Globus pallidus (tissue), 1 donor: ENCODE data around the gene DCAF16.
"Not testable (repeated sequence)": the region's sequence is repeated elsewhere in the genome, so short reads cannot be mapped to it uniquely, and the experiment has no call there.

Experiments
- DNase-seq: peaks from one replicate; pipeline ENCODE4 v3.0.0-alpha.2; 2015; ENCODE audit warnings: low spot score

Gene DCAF16

DNA sequence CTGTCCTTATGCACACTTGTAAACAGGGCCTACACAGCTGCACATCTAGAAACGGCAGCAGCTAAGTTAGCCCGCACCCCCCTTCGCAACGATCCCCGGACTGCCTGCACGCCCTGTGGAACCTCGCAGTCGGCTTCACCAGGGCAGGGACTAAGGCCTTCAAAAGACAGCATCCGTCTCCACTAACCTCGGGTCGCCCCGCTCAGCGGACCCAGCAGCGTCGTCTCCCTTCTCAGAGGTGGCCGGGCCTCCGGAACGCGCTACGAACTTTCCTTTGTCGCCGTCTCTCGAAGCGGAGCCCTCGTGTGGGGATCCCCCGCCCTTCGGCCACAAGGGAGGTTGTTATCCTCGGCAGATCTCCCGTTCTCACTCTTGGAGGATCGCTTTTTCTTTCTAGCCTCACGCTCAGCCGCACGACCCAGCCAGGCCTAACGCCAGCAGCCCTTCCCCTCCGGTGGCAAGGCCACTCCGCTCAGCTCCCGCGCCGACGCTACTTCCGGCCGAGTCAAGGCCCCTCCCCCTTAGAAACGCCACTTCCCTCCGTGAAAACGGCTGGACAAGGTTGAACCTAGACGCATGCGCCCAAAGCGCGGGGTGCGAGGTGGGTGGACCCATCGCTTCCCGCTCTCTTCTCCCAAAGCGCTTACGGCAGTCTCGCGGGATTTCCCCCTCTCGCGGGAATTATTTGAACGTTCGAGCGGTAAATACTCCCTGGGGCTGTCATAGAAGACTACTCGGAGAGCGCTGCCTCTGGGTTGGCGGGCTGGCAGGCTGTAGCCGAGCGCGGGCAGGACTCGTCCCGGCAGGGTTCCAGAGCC is at the start of gene DCAF16, which contains the start of gene NCAPG:
Gene DCAF16 (minus strand): TSS at position 498 of the 818 bp plus-strand sequence. CDS start 6,616 bp downstream, outside the sequence.
Gene NCAPG (plus strand): TSS at position 720 of the 818 bp plus-strand sequence. CDS start 99 bp downstream, outside the sequence.
- peak; percentile 99 for DNase-seq

DNA sequence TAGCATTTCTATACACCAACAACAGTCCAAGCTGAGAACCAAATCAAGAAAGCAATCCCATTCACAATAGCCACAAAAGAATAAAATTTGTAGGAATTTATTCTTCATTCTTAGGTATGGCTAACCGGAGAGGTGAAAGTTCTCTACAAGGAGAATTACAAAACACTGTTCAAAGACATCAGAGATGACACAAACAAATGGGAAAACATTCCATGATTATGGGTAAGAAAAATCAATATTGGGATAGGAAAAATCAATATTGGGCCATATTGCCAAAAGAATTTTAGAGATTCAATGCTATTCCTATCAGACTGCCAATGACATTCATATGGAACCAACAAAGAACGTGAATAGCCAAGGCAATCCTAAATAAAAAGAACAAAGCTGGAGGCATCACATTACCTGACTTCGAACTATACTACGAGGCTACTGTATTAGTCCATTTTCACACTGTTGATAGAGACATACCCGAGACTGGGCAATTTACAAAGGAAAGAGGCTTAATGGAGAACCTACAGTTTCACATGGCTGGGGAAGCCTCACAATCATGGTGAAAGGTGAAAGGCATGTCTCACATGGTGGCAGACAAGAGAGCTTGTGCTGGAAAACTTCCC is 49.3 kb upstream of the DCAF16 start:
- DNase-seq, result no peak

- no peak for DNase-seq
Observed at GRCh38 chr4:17854036-17854435, 43.5 kb upstream of the DCAF16 start.

DNA sequence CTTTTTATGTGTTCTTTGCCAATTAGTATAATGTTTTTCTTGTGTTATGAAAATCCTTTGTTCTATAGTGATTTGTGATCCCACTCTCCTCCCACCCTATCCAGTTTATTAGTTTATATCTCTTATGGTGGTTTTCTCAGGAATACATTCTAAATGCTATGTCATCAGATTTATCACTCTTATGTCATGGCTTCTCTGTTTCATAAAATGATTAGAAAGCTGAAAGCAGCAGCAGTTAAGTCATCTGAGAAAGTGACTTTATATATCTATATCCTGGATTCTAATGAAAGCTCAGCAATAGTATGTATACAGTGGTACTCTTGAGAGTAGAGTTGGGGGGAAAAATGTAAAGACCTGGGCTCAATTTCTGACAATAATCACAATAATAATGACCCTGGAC is 41.4 kb upstream of the DCAF16 start:
- no peak for DNase-seq

- DNase-seq, result not testable (repeated sequence)
Observed at GRCh38 chr4:17850295-17850694, 39.7 kb upstream of the DCAF16 start.

- no peak for DNase-seq
Observed at GRCh38 chr4:17846266-17846665, 35.7 kb upstream of the DCAF16 start.

- no peak for DNase-seq
Observed at GRCh38 chr4:17823871-17824669, 13.5 kb upstream of the DCAF16 start.

DNA sequence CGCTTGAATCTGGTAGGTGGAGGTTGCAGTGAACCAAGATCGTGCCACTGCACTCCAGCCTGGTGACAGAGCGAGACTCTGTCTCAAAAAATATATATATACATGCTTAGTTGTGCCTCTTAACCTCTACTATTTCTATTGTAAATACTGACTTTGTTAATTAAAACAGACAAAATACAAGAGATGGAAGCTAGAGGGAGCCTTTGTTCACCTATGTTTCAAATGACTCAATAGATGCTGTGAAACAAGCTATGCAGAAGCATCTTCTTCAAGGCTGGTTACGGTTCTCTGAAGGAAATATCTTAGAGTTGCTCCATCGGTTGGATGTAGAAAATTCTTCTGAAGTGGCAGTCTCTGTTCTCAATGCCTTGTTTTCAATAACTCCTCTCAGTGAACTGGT is 6.5 kb upstream of the DCAF16 start:
- DNase-seq, result peak; percentile 60

DNA sequence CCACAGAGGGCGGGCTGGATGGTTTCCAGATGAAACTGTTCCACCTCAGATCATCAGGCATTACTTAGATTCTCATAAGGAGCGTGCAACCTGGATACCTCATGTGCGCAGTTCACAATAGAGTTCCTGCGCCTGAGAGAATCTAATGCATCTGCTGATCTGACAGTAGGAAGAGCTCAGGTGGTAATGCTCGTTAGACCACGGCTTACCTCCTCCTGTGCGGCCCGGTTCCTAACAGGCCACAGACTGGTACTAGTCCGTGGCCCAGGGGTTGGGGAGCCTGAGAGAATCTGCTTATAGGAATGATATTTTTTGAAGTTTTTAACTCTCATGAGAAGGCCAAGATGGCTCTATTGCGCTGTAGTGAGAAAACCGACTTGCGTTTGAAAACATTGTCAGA is 5.6 kb upstream of the DCAF16 start:
- DNase-seq, result no peak

DNA sequence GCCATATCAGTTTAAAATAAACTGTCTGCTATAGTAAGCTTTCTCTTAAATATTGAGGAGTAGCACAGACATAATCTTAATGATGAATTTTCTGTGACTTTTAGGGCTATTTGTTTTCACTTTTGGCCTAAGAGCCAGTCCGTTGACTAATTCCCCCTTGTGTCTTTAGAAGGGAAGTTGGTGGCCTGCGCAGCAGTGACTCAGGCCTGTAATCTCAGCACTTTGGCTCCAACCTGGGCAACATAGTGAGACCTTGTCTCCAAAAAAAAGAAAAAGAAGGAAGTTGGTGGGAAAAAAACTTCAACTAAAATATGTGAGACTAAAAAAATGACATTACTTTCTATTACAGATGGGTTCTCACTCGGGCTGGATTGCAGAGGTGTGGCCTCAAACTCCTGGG is 3.6 kb upstream of the DCAF16 start:
- no peak for DNase-seq

DNA sequence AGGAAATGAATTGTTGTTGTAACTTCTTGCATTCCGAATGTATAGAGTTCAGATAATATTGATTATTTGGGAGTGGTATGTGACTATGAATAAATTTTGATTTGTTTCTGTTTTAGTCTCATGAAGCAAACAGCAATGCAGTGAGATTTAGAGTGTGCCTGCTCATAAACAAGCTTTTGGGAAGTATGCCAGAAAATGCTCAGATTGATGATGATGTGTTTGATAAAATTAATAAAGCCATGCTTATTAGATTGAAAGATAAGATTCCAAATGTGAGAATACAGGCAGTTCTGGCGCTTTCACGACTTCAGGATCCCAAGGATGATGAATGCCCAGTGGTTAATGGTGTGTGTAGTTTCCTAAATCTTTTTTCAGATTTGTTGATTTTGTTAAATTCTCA is 2.2 kb upstream of the DCAF16 start:
- no peak for DNase-seq

DNA sequence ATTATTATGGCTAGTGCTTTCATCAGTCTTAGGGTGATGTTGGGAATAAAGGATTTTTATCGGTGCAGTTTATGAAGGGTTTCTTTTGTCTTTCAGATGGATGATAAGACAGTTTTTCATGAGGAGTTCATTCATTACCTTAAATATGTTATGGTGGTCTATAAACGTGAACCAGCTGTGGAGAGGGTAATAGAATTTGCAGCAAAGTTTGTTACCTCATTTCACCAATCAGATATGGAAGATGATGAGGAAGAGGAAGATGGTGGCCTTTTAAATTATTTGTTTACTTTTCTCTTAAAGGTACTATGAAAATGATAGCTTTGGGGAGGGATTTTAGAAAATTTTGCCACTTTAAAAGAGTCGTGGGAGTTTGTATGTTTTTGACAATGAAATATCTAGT is 1.6 kb upstream of the DCAF16 start:
- DNase-seq, result no peak

DNA sequence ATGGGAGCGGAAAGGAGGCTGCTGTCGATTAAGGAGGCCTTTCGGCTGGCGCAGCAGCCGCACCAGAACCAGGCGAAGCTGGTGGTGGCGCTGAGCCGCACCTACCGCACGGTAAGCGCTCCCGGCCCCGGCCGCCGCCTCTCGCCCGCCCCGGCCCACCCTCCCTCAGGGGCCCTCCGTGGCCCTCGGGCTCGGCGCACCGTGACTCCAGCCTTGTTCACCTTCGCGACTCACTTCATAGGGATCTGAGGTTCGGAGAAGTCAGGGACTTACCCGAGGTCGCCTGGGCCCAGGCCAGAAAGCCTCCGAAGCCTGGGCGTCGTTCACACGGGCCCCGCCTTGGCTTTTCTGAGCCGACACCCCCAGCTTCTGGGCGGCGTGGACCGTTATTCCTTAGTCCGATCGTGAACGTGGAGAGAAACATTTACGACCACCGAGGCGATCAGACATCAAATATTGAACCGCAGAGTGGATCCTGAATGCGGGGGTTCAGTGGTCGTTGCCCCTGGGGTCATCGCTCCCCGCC is 584 bp upstream of the DCAF16 start:
- no peak for DNase-seq

GRCh38 chr4:17809667-17810066 is 890 bp downstream of the DCAF16 start:
- DNase-seq, result no peak

GRCh38 chr4:17807446-17807845 is 3.1 kb downstream of the DCAF16 start:
- no peak for DNase-seq

DNA sequence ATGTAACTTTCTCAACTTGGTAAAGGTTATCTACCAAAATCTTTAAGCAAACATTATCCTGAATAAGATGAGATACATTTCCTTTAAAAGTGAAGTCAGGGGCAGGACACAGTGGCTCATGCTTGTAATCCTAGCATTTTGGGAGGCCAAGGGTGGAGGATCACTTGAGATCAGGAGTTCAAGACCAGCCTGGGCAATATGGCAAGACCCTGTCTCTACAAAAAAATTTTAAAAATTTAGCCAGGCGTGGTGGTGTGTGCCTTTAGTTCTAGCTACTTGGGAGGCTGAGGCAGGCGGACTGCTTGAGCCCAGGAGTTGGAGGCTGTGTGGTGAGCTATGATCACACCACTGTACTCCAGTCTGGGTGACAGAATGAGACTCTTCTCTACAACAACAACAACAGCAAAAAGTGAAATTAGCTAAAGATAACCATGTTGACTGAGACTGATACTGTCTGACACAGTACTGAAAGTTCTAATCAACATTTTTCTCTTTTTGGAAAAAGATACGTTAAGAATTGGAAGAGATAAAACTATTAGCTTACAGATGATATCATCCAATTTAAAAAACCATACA is 4.9 kb downstream of the DCAF16 start:
- DNase-seq, result no peak

DNA sequence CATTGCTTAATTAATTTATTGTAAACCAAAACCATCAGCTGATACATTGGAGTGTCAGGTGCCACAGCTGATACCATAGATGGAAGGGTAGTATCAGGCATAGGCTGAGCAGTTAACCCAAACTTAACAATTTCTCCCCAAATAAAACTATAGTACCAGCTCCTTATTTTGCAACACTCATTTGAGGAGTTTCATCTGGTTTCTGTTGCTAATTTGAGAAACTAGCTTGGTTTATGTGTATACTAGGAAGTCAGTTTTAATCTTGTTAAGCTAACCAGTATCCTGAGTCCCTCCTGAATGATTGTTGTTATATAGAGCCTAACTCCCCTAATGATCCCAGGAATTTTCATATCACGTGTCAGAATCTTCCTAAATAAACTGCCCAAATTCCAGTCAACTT is 12.7 kb downstream of the DCAF16 start:
- no peak for DNase-seq

DNA sequence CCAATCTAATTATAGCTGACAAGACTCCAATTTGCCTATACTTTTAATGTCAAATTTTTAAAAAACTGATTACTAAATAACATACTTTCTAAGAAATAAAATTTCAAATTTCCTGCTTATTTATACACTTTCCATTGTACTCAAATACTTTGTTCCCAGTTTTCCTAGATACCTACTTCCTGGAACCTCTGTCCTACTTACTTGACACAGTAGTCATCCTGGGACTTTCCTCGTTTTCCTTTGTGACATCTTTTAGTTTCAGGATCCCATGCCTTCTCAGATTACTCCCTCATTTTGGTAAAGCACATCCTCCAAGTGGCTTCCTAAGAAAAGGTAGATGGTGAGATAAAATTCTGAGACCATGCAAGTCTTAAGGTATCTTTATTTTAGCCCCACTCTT is 15.8 kb downstream of the DCAF16 start:
- DNase-seq, result no peak

DNA sequence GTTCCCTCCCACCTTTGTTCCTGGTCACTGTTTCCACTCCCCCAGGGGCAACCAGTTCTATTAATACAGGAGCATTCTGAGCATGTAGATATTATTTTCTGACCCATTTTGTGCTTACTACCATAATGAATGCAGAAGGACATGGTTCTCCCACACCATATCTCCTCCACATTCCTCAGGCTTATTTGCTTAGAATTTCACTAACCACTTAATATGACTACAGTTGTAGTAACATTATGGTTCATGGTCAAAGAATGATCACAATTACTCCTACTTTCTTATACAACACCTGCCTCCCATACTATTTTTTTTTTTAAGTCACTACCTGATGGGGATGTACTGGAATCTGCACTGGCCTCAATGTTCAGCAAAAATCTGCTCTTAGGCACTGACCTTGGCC is 21.6 kb downstream of the DCAF16 start:
- no peak for DNase-seq

GRCh38 chr4:17787315-17787714 is 23.2 kb downstream of the DCAF16 start:
- no peak for DNase-seq

DNA sequence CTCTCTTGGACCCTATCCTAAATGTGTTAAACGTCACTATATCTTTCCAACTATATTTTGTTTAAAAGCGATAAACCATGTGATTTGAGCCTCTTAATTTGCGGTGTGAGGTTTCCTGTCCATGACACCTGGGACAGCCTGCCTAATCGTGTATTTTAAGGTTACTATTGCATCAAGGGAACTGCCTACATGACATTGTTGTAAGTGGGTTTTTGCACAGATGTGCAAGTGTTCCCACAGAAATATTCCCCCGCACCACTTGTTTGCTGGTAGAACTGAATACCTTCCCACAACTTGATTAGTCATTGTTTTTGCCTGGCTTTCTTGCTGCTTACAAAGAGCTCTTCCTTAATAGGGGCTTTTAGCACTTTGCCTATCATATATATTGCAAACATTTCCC is 24.0 kb downstream of the DCAF16 start:
- DNase-seq, result no peak

DNA sequence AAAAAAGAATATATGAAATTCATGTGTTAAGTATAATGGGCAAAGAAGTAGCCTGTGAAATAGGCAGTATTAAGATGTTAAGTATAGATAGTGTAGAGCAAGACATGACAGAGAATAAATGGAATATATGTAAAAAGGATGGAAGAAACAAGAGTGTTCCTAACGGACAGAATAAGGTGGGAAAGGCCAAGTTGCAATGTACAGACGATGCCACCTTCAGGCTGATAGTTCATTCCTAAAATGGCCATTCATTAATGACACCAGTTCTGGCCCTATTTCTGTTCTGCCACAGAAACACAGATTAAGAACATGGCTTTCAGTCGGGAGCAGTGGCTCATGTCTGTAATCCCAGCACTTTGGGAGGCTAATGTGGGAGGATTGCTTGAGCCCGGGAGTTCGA is 24.7 kb downstream of the DCAF16 start:
- no peak for DNase-seq
